ENCODE data around the gene TMEM108.

Gene TMEM108

GRCh38 chr3:133168025-133168401 lies 129.8 kb downstream of the TMEM108 start:
- no peak for DNase-seq

GRCh38 chr3:133169331-133170068 lies 131.3 kb downstream of the TMEM108 start:
- no peak for DNase-seq

- DNase-seq, result no peak
These were observed 133.6 kb downstream of the TMEM108 start for GRCh38 chr3:133171831-133172230.

- no peak for DNase-seq
These were observed 143.4 kb downstream of the TMEM108 start for GRCh38 chr3:133181392-133182150.

DNA sequence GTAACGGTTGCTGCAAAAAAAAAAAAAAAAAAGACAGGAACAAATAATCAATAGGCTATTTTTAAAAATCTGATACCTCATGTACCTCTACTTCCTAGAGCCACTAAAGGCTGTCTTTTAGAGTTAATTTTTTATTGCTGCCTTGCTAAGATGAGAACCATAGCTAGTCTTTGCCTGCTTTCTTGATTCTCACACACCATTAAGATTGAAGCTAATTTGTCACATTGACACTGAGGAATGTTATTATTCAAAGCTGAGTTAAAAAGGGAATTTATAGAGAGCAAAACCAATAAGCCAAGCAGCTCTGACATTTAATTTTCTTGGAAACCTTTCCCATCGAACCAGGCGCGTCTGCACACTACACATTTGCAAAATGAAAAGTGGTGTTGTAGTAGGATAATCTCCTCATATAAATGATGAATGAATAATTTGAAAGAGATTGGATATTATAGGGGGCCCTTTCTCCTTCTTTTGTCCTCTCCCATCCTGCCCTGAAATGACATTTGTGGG lies 149.7 kb downstream of the TMEM108 start:
- DNase-seq, result no peak

DNA sequence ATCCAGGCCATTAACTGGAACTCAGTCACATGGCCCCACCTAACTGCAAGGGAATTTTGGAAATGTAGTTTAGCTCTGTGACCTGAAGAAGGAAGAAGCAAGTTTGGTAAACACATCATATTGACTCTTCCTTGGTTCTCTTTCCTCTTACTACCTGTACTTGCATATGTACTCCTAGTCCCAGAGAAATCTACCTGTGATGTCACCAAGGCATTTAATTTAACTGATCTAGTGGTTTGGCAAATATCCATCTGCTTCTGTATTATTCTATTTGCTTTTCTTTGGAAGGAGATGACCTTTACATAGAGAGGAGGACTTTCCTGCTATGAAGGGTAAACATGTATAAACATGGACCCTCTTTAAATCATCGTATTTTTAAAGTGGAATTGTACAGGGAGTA lies 150.8 kb downstream of the TMEM108 start:
- no peak for DNase-seq

GRCh38 chr3:133189893-133190292 lies 151.7 kb downstream of the TMEM108 start:
- DNase-seq, result no peak

GRCh38 chr3:133191818-133192217 lies 153.6 kb downstream of the TMEM108 start:
- no peak for DNase-seq

DNA sequence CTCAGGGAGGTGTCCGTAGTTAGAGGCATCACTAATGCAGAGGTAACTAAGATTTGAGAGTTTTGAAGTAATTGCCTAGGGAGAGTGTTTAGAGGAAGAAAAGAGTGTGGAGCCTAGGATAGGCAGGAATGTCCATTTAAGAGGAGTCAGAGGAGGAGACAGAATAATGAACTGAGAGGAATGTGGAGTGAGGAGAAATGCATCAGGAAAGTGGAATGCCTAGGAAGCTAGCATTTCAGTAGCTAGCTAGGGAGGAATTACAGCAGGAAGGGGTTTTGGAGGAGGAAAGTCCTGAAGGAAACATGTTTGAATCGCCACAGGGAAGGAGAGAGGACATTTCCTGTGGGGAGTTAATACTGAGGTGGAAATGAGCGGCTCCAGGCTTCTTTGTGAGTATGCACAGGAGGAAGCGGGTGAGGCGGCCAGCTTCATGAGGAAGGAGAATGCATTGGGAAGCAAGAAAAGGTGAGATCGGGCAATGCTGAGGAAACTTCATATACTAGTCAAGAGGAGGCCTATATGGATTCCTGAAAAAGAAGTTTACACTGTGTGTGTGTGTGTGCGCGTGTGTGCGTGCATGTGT lies 154.3 kb downstream of the TMEM108 start:
- no peak for DNase-seq

GRCh38 chr3:133192967-133193366 lies 154.8 kb downstream of the TMEM108 start:
- DNase-seq, result no peak

DNA sequence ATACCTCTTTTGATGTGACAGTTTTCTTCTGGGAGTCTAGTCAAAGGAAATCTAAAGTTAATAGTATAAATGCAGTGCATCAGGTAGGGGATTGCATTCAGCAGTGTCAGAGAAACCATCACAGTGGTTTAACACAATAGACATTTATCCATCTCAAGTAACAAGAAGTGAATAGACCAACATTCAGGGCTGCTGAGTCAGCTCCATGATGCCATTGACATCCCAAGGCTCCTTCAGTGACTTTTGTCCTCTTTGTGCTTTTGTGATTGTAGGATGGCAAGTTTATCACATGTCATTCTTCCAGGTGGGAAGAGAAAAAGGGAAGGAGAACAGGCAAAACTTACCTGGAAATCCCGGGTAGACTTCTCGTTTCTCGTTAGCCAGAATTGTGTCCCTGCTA lies 158.3 kb downstream of the TMEM108 start:
- DNase-seq, result no peak

DNA sequence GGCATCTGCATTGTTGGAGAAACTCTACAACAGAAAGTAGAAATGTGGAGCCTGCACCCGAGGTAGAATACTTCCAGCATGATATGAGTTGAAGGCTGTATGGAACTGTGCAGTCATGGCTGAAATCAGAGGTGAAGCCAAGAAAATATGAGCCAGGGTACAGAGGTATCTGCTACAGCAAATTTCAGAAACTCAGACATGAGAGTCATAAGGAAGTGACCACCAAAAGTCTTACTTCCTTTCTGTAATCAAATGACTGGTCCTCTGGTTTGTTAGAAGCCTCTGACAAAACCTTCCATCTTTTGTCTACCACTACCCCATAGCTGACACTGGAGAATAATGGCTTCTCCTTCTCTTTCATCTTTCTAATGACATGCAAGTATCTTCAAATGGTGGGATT lies 159.4 kb downstream of the TMEM108 start:
- DNase-seq, result no peak

DNA sequence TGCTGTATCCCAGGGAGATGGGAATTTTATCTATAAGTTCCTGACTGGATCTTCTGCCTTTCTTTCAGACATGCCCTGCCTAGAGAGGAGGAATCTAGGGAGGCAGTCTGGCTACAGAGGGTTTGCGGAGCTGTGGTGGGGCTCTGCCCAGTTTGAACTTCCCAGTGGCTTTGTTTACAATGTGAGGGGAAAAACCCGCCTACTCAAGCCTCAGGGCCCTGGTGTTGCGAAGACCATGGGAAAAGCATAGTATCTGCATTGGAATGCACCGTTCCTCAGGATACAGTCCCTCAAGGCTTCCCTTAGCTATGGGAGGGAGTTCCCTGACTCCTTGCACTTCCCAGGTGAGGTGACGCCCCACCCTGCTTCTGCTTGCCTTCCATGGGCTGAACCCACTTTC lies 168.7 kb downstream of the TMEM108 start:
- DNase-seq, result no peak

GRCh38 chr3:133208184-133208583 lies 170.0 kb downstream of the TMEM108 start:
- DNase-seq, result no peak

GRCh38 chr3:133209871-133210550 lies 171.8 kb downstream of the TMEM108 start:
- no peak for DNase-seq

DNA sequence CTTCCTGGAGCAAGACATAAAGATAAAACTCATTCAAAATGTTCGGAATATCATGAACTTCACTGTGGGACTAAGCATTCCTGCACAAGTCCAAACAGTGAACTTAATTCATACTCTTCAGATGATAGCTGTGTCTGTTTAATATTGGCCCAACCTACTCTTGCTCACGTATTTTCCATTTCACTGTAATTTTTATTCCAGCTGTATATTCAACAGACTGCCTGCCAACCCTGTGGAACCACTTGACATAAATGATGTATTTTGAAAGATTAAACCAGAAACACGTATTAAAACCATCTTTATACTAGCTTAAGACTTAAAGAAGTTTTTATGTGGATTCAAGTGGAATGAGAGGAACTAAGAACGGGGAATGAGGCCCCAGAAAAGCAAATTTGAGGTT lies 172.5 kb downstream of the TMEM108 start:
- DNase-seq, result no peak

- DNase-seq, result no peak
These were observed 173.3 kb downstream of the TMEM108 start for GRCh38 chr3:133211449-133211848.

DNA sequence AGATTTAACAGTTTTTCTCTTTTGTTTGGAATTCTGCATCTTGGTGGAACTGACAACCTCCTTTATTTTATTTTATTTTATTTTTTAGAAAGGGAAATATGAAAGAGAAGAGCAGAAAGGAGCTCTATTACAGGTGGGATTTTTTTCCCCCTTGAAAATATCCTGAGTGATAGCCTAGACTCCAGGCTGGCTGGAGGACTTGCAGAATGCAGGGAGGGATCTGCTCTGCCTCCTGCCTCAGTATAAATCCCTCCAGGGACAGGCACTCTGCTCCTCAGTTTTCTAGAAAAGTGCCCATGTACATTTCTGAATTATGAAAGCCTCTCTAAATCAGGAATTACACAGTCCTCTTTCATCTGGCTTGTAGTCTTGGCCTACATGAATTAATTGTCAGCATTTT lies 173.7 kb downstream of the TMEM108 start:
- no peak for DNase-seq

DNA sequence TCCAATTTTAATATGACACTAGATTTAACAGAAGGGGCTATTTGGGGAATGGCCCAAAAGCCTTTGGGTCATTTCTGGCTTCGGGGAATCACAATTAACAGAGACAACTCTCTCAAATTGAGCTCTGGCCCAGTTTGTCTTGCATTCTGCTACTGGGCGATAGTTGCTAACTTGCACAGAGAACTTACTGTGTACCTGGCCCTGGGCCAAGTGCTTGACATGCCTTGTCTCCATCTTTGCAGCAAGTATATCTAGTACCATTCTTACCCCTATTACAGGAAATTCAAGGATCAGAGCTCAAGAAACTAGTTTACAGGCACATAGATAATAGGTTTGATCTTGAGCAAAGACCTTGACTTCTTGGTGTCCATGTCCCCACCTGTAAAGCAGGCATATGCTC lies 175.7 kb downstream of the TMEM108 start:
- DNase-seq, result no peak

GRCh38 chr3:133227813-133228212 lies 189.6 kb downstream of the TMEM108 start:
- DNase-seq, result no peak

DNA sequence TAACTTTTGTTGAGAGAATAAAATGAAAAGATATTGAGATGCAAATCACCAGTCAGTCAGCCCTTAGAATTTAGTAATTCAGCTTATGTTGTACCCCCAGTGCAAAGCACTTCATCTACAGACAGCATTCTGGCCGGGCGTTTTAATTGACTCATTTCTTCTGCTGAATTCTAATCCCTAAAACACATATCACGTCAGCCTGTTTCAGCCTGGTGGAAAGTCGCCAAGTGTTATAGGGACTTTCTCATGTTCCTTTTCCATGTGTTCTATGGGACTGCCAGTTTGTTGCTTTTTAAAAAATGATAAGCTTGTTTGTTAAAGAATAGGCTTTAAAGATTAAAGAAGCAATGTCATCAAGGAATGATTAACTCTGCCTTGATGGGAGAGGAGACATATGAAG lies 192.0 kb downstream of the TMEM108 start:
- no peak for DNase-seq

- DNase-seq, result no peak
These were observed 198.7 kb downstream of the TMEM108 start for GRCh38 chr3:133236901-133237300.

- DNase-seq, result no peak
These were observed 199.2 kb downstream of the TMEM108 start for GRCh38 chr3:133237380-133237779.

All from activated T-cell treated with anti-CD3 and anti-CD28 coated beads for 4 hours (primary cell).